Body of pancreas (tissue), 4 donors: ENCODE data around the gene BSND. TPM values are rescaled to one million over a fixed set of nuclear protein-coding genes. Genes with fewer than 3 reads are reported as not detected.

ENCODE experiments used
- ATAC-seq: fragments of 150-250 bp; one replicate; pipeline ENCODE4 v1.9.1; 2016
- DNase-seq, 4 donors: peaks; one replicate each; pipeline ENCODE4 v3.0.0-alpha.2; 2019
- H3K27ac ChIP-seq, 4 donors: fragments of 200-600 bp; sonication (generic); 1 replicate in 3 of 4; 2 replicates in 1 of 4; pipeline versions ENCODE4 v1.5.1 to v1.6.1; 2016 to 2019; ENCODE audit warnings: mild to moderate bottlenecking in 1 of 4, mixed read lengths in 1 of 4, moderate library complexity in 1 of 4
- H3K27me3 ChIP-seq, 2 donors: fragments of 200-600 bp; sonication (generic); one replicate each; pipeline ENCODE4 v1.6.0; 2016; ENCODE audit warnings: mild to moderate bottlenecking in 1 of 2
- H3K36me3 ChIP-seq, 2 donors: fragments of 200-600 bp; sonication (generic); replicated peaks in 1 of 2; 2 replicates each; pipeline ENCODE4 v1.5.1; 2016; ENCODE audit warnings: low read depth in 2 of 2; ENCODE audit not compliant: insufficient read depth in 1 of 2
- H3K4me1 ChIP-seq: fragments of 200-600 bp; sonication (generic); one replicate; pipeline ENCODE4 v1.6.0; 2016
- H3K4me3 ChIP-seq, 2 donors: fragments of 200-600 bp; sonication (generic); 1 replicate in 1 of 2; 2 replicates in 1 of 2; pipeline ENCODE4 v1.5.1; 2016 to 2019
- H3K9me3 ChIP-seq, 3 donors: fragments of 200-600 bp; sonication (generic); 1 replicate in 2 of 3; 2 replicates in 1 of 3; pipeline ENCODE4 v1.5.1; 2016
- POLR2A ChIP-seq, 3 donors: fragments of 450-650 bp; IDR thresholded peaks; one replicate each; pipeline ENCODE4 v1.6.1; 2016; ENCODE audit warnings: antibody characterized with exemption in 3 of 3, mild to moderate bottlenecking in 2 of 3
- WGBS, 2 donors: methylation state at CpG; one replicate each; pipeline ENCODE4 v1.1.5; 2017; 5-methylcytosine and 5-hydroxymethylcytosine counted together
- intact Hi-C: fragments of 100-400 bp; cut with DNase I; formaldehyde crosslinking; loops from one replicate; pipeline ENCODE4 v1.15.1; 2023
- total RNA-seq, 2 donors: library from RNA; depleted of rRNA; stranded (reverse); fragments of >200 nt; gene quantifications; one replicate each; pipeline ENCODE4 v1.1.0, GENCODE V29; 2016
- TF ChIP-seq, protein P1 (sequence below), 7 experiments: fragments of 450-650 bp in 4 of 7; fragments of 200-600 bp in 3 of 7; sonication (generic) in 3 of 7; IDR thresholded peaks; one replicate each; pipeline ENCODE4 v1.5.1; 2016 to 2019; ENCODE audit warnings: antibody characterized with exemption in 7 of 7

BSND gene
- total RNA-seq, 2 donors from 2014 or later = not detected

DNA sequence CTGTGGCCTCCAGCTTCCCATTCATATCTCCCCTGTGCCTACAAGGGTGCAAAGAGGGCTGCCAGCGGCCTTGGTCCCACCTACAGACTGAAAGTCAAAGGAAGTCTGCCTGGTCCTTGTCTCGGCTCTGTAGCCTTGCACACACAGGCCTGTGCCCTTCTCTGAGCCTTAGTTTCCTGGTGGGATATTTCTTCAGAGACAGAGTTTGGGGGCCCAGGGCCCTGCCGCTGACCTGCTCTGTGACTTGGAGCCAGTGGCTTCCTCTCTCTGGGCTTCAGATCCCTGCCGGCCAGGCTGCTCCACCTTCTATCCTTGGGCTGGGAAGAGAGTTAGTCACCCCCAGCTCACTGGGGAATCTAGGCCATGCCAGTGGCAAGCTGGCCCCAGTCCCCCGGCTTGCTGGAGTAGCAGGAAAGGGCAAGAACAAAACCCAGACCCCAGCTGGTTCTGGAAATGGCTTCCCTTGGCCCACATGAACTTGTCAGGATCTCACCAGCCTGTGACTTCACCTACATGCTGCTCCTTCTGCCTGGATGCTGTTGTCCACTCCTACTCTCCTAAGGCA, 19.3 kb upstream of the BSND start:
- Histone ChIP-seq H3K4me1 (peaks cover 14% of the 10 kb centered on the region), H3K4me3 (no peak overlapping the region), H3K27ac (no peak overlapping the region), H3K27me3 (no peaks in the 10 kb centered on the region), H3K9me3 (no peaks in the 10 kb centered on the region), H3K36me3 (no peaks in the 10 kb centered on the region)
- 33 to 66% methylated on average over 3 to 5 of the region's 5 CpGs for WGBS, 2 donors
- ATAC-seq (no peak), DNase-seq (no peak)
- no peak for TF ChIP-seq POLR2A (IDR thresholded peaks at IDR 0.05)
- TF ChIP-seq, protein P1, sequence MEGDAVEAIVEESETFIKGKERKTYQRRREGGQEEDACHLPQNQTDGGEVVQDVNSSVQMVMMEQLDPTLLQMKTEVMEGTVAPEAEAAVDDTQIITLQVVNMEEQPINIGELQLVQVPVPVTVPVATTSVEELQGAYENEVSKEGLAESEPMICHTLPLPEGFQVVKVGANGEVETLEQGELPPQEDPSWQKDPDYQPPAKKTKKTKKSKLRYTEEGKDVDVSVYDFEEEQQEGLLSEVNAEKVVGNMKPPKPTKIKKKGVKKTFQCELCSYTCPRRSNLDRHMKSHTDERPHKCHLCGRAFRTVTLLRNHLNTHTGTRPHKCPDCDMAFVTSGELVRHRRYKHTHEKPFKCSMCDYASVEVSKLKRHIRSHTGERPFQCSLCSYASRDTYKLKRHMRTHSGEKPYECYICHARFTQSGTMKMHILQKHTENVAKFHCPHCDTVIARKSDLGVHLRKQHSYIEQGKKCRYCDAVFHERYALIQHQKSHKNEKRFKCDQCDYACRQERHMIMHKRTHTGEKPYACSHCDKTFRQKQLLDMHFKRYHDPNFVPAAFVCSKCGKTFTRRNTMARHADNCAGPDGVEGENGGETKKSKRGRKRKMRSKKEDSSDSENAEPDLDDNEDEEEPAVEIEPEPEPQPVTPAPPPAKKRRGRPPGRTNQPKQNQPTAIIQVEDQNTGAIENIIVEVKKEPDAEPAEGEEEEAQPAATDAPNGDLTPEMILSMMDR (IDR thresholded peaks at IDR 0.05) = no peak
- intact Hi-C loops = no loop called here

DNA sequence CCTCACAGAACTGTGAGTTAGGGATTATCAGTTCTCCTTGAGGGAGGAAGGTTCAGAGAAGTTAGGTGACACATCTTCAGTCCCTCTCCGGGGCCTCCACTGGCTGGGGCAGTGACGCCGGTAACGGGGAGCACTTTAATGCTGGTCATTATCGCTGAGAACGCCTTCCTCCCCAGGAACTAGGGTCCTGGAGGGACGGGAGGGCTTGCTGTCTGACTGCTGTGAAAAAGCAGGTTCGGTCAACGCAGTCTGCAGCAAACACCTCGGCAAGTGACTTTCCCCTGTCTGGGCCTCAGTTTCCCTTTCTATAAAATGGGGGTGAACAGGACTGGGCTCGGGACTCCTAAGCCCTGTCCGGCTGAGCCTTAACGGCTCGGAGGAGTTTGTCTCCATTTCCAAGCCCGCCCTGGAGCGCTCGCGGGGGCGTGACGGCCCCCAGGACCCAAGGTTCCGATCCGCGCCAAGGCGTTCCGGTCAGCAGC, 18.6 kb upstream of the BSND start:
- Histone ChIP-seq H3K9me3 (no peaks in the 10 kb centered on the region), H3K4me3 (peak overlapping the region; percentile 15 to 44), H3K36me3 (no peaks in the 10 kb centered on the region), H3K27ac (peak overlapping the region in 1 of 4 donors; percentile 9), H3K27me3 (no peaks in the 10 kb centered on the region), H3K4me1 (peaks cover 14% of the 10 kb centered on the region)
- ATAC-seq (no peak), DNase-seq (no peak)
- intact Hi-C loops = no loop called here
- 10% methylated on average over 25 of the region's 25 CpGs; no CpG with 5 or more reads in 1 of the 2 donors for WGBS, 2 donors
- no peak for TF ChIP-seq POLR2A (IDR thresholded peaks at IDR 0.05)
- TF ChIP-seq, protein P1 (IDR thresholded peaks at IDR 0.05) = no peak

DNA sequence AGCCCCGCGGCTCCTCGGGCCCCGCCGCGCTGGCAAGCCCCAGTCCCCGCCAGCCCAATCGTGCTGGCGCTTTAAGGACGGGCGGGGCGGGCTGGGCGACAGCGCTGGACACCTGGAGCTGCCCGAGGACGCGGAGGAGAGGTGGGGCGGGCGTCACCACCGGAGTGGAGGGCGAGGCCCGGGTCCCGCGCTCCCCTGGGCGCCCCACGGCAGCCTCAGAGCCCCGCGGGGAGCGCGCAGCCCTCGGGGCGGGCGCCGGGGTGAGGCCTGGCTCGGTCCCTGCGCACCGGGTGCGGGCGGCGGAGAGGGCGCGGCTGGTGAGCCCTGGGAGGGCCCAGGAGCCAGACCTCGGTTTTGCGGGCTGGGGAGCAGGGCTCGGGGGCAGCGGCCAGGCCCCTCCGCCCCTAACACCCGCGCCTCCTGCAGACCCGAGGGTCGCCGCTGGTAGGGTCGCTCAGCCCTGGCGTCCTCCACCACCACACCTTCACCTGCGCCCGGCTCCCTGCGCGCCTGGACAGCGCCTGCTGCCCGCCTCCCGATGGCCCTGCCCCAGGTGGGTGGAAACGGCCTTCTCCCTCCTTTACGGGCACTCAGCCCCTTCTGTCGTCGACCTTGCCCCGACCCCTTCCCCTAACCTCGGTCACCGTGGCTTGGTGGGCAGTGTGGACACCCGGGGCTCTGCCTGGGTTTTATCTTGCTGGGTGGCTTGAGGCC, 18.0 kb upstream of the BSND start, which contains the start of gene TMEM61:
Gene TMEM61, plus strand, starts transcription at position 101 of the 714 bp plus-strand sequence. Its CDS starts 438 bp downstream, at position 539.
- ATAC-seq = peak; percentile 85
- no peaks in the 10 kb centered on the region for H3K36me3 ChIP-seq
- peak in 2 of 3 donors; percentile 22 to 25 for TF ChIP-seq POLR2A (IDR thresholded peaks at IDR 0.05)
- TF ChIP-seq, protein P1 (IDR thresholded peaks at IDR 0.05) = no peak
- H3K9me3 ChIP-seq = no peaks in the 10 kb centered on the region
- 2 to 8% methylated on average over 7 to 66 of the region's 69 CpGs for WGBS, 2 donors
- intact Hi-C loops = no loop called here
- H3K27ac ChIP-seq = peak within 1 kb of the TSS; percentile 9 to 40 (median 14)
- peak within 1 kb of the TSS; percentile 15 to 44 for H3K4me3 ChIP-seq
- DNase-seq = peak; percentile 43 to 67 (median 60)
- no peaks in the 10 kb centered on the region for H3K27me3 ChIP-seq
- H3K4me1 ChIP-seq = peaks cover 14% of the 10 kb centered on the region

DNA sequence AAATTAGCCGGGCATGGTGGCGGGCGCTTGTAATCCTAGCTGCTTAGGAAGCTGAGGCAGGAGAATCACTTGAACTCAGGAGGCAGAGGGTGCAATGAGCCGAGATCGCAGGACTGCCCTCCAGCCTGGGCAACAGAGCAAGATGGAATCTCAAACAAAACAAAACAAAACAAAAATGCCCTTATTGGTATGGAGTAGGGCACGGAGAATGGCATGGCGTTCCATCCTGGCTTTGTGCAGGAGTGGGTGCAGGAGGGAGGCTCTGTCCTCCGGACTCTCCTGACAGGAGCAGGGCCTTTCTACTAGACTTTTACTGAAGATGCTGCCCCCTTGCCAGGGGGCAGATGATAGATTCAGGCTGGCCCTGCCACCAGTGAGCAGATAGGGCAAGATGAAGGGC, 17.3 kb upstream of the BSND start:
- Histone ChIP-seq H3K4me1 (peaks cover 14% of the 10 kb centered on the region), H3K4me3 (no peak overlapping the region), H3K27me3 (no peaks in the 10 kb centered on the region), H3K9me3 (no peaks in the 10 kb centered on the region), H3K36me3 (no peaks in the 10 kb centered on the region), H3K27ac (no peak overlapping the region)
- intact Hi-C loops = no loop called here
- ATAC-seq = no peak
- DNase-seq = no peak
- no peak for TF ChIP-seq POLR2A (IDR thresholded peaks at IDR 0.05)
- TF ChIP-seq, protein P1 (IDR thresholded peaks at IDR 0.05) = no peak
- 85 to 90% methylated on average over 8 of the region's 8 CpGs for WGBS, 2 donors
